ENCODE measurements around the gene TACC3.

- TF ChIP-seq CTCF (IDR thresholded peaks at IDR 0.05; ENCODE audit: low read depth, low read length, poor library complexity, severe bottlenecking) (no peak), EZH2phosphoT487 (IDR thresholded peaks at IDR 0.05; ENCODE audit: borderline replicate concordance, low read length) (no peak)
These were observed 63.7 kb downstream of the TACC3 start for GRCh38 chr4:1784789-1785591.
